A673 (cell line): ENCODE measurements around the gene TRPC4. TPM values are rescaled to one million over a fixed set of nuclear protein-coding genes. Genes with fewer than 3 reads are reported as not detected.

Experiments
- BruUV-seq: library from RNA; stranded (reverse); fragments of 400-500 nt; replicated peaks from 2 replicates; lab custom pipeline; 2021; lab: Mats Ljungman, UMichigan
- CTCF ChIA-PET: fragments of 300-600 bp; sonication (Branson Sonifier 250); formaldehyde crosslinking; loops from one replicate; lab custom pipeline; 2022; ENCODE audit warnings: antibody characterized with exemption; lab: Charles Lee
- POLR2A ChIA-PET: fragments of 300-600 bp; sonication (Branson Sonifier 250); formaldehyde crosslinking; loops from one replicate; lab custom pipeline; 2022; ENCODE audit warnings: antibody characterized with exemption; ENCODE audit not compliant: low non-redundant PET; lab: Charles Lee
- DNase-seq: peaks from one replicate; pipeline ENCODE4 v3.0.0-alpha.2; 2015; ENCODE audit warnings: low spot score
- H3K27ac ChIP-seq: fragments of 200-600 bp; sonication (generic); 2 replicates; pipeline ENCODE4 v1.5.1; 2016; ENCODE audit warnings: mixed run types, low read depth, mild to moderate bottlenecking, mixed read lengths, antibody characterized with exemption, low read length; ENCODE audit not compliant: poor library complexity, severe bottlenecking
- H3K27me3 ChIP-seq: fragments of 200-600 bp; sonication (generic); replicated peaks from 2 replicates; pipeline ENCODE4 v1.6.1; 2017; ENCODE audit warnings: mixed run types, low read depth, mild to moderate bottlenecking, mixed read lengths, antibody characterized with exemption, low read length; ENCODE audit not compliant: insufficient read depth, poor library complexity
- H3K36me3 ChIP-seq: fragments of 200-600 bp; sonication (generic); 2 replicates; pipeline ENCODE4 v1.6.1; 2016; ENCODE audit warnings: mixed run types, mild to moderate bottlenecking, mixed read lengths, antibody characterized with exemption, low read length; ENCODE audit not compliant: insufficient read depth, poor library complexity, severe bottlenecking
- H3K4me1 ChIP-seq: fragments of 200-600 bp; sonication (generic); 2 replicates; pipeline ENCODE4 v1.6.1; 2017; ENCODE audit warnings: mixed run types, mild to moderate bottlenecking, mixed read lengths, antibody characterized with exemption, low read length; ENCODE audit not compliant: insufficient read depth, poor library complexity, severe bottlenecking
- H3K4me3 ChIP-seq: fragments of 200-600 bp; sonication (generic); 2 replicates; pipeline ENCODE4 v1.5.1; 2016; ENCODE audit warnings: low read depth, mixed run types, mild to moderate bottlenecking, mixed read lengths, low read length; ENCODE audit not compliant: poor library complexity, severe bottlenecking
- H3K9me3 ChIP-seq: fragments of 200-600 bp; sonication (generic); 2 replicates; pipeline ENCODE4 v1.6.1; 2016; ENCODE audit warnings: mixed run types, low read depth, mild to moderate bottlenecking, mixed read lengths, antibody characterized with exemption, low read length; ENCODE audit not compliant: poor library complexity, severe bottlenecking
- EZH2 ChIP-seq: fragments of 200-600 bp; sonication (generic); IDR thresholded peaks from 2 replicates; pipeline ENCODE4 v1.6.1; 2017; ENCODE audit warnings: borderline replicate concordance, low read depth, mild to moderate bottlenecking, mixed read lengths, antibody characterized with exemption, low read length; ENCODE audit not compliant: poor library complexity, severe bottlenecking
- intact Hi-C: fragments of 100-400 bp; cut with micrococcal nuclease; formaldehyde crosslinking; loops from one replicate; pipeline ENCODE4 v1.10.0; 2022; ENCODE audit not compliant: unreplicated experiment
- total RNA-seq: library from RNA; stranded (reverse); gene quantifications from 2 replicates; pipeline ENCODE4 v1.2.3, GENCODE V29; 2021
- TF ChIP-seq, protein P1 (sequence below): fragments of 300-800, 200-600 bp; sonication (generic); conservative IDR thresholded peaks from 2 replicates; pipeline ENCODE4 v1.5.1; 2017; ENCODE audit warnings: low read depth, mild to moderate bottlenecking, antibody characterized with exemption, low read length, moderate library complexity, mixed read lengths

The TRPC4 gene
- total RNA-seq, 1 experiment from 2014 or later = 27.0 TPM

GRCh38 chr13:37636701-37637100, 232.9 kb downstream of the TRPC4 start:
- BruUV-seq = TSS peak; percentile 16
- POLR2A ChIA-PET = no interaction called here
- TF ChIP-seq EZH2 = no peak
- TF ChIP-seq, protein P1, sequence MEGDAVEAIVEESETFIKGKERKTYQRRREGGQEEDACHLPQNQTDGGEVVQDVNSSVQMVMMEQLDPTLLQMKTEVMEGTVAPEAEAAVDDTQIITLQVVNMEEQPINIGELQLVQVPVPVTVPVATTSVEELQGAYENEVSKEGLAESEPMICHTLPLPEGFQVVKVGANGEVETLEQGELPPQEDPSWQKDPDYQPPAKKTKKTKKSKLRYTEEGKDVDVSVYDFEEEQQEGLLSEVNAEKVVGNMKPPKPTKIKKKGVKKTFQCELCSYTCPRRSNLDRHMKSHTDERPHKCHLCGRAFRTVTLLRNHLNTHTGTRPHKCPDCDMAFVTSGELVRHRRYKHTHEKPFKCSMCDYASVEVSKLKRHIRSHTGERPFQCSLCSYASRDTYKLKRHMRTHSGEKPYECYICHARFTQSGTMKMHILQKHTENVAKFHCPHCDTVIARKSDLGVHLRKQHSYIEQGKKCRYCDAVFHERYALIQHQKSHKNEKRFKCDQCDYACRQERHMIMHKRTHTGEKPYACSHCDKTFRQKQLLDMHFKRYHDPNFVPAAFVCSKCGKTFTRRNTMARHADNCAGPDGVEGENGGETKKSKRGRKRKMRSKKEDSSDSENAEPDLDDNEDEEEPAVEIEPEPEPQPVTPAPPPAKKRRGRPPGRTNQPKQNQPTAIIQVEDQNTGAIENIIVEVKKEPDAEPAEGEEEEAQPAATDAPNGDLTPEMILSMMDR = no peak
- Histone ChIP-seq H3K4me3 (no peak overlapping the region), H3K9me3 (no peaks in the 10 kb centered on the region), H3K27ac (no peak overlapping the region), H3K4me1 (peaks cover 11% of the 10 kb centered on the region), H3K27me3 (no peaks in the 10 kb centered on the region), H3K36me3 (peaks cover 6% of the 10 kb centered on the region)
- intact Hi-C loops = loop anchor here (10.0 kb wide), 1 partner anchor 1278 kb away; no protein-coding TSS in a partner anchor
- CTCF ChIA-PET = no interaction called here
- DNase-seq = no peak

DNA sequence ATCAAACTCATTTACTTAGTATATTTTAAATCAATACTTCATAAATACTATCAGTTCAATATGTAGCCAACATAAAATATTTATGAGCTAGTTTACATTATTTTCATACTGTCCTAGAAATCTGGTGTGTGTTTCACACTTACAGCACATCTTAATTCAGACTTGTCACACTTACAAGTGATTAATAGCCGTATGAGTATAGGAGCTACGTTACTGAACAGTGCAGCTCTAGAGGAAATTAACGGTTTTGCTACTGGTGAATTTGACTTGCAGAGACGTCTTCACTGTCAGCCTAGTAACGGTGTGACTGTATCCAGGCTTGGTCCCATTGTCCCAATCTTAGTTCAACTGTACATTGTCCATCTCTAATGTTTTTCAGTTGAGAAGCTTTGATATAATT, 237.3 kb downstream of the TRPC4 start:
- Histone ChIP-seq H3K27me3 (no peaks in the 10 kb centered on the region), H3K36me3 (peaks cover 6% of the 10 kb centered on the region), H3K9me3 (no peaks in the 10 kb centered on the region), H3K4me1 (no peaks in the 10 kb centered on the region), H3K27ac (no peak overlapping the region), H3K4me3 (no peak overlapping the region)
- DNase-seq = no peak
- intact Hi-C loops = loop anchor here (10.0 kb wide), 1 partner anchor 1283 kb away; no protein-coding TSS in a partner anchor
- ChIA-PET CTCF (no interaction called here), POLR2A (no interaction called here)
- no TSS peak for BruUV-seq
- TF ChIP-seq EZH2 = no peak
- TF ChIP-seq, protein P1 = no peak

GRCh38 chr13:37627428-37627827, 242.1 kb downstream of the TRPC4 start:
- intact Hi-C loops = no loop called here
- BruUV-seq = no TSS peak
- H3K4me3 ChIP-seq = no peak overlapping the region
- H3K27ac ChIP-seq = no peak overlapping the region
- TF ChIP-seq EZH2 = no peak
- TF ChIP-seq, protein P1 = no peak
- DNase-seq = no peak
- no peaks in the 10 kb centered on the region for H3K36me3 ChIP-seq
- H3K9me3 ChIP-seq = no peaks in the 10 kb centered on the region
- ChIA-PET CTCF (no interaction called here), POLR2A (interaction anchor here (0.7 kb wide), 1 partner anchor 240 kb away, joined by 3 read pairs; no protein-coding TSS in a partner anchor)
- no peaks in the 10 kb centered on the region for H3K27me3 ChIP-seq
- no peaks in the 10 kb centered on the region for H3K4me1 ChIP-seq
